ENCODE measurements around the gene MFSD6. TPM values are rescaled to one million over a fixed set of nuclear protein-coding genes. Genes with fewer than 3 reads are reported as not detected.

The MFSD6 gene
- polyA plus RNA-seq, 1 of the 3 experiments (the other 2 are of a cell fraction), result 15.1 TPM

DNA sequence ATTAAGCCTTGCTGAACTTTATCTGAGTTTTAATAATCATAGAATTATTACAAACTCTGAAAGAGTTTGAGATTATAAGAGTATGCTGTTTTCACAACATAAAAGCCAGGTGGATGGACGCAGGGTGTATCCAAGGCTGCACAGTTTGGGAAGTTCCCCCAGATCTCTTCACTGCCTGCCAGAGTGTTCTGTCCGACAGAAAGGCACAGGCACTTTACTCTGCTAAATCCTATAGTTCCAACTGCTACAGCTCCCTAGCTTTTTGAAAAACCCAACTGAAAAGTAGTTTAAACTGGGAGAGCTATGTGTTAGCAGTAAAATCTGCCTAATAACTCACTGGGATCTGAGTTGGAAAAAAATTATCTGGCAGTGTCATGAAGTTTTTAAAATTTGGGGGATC, 38.0 kb downstream of the MFSD6 start:
- Histone ChIP-seq H3K9me3 (no peaks in the 10 kb centered on the region), H3K4me3 (ENCODE audit: low read depth in 2 of 2, low read length in 1 of 2) (no peak overlapping the region), H3K79me2 (ENCODE audit: insufficient read depth) (no peaks in the 10 kb centered on the region), H3K4me2 (no peak overlapping the region), H4K20me1 (ENCODE audit: insufficient read depth) (no peaks in the 10 kb centered on the region), H3F3A (replicated peaks; ENCODE audit: insufficient read depth) (no peaks in the 10 kb centered on the region), H3K9me2 (no peaks in the 10 kb centered on the region), H3K9ac (no peak overlapping the region), H3K27ac (ENCODE audit: low read depth in 2 of 2, low read length in 1 of 2) (no peak overlapping the region; a peak in 1 of 4 replicates), H3K36me3 (replicated peaks in 1 of 2; ENCODE audit: control insufficient read depth in 1 of 2, insufficient read depth in 2 of 2, low read length in 1 of 2) (no peaks in the 10 kb centered on the region), H2AFZ (ENCODE audit: low read depth) (no peak overlapping the region), H3K4me1 (ENCODE audit: control insufficient read depth in 1 of 2, insufficient read depth in 2 of 2, low read depth in 1 of 2, low read length in 1 of 2) (peaks cover 1 to 25% of the 10 kb centered on the region in 2 experiments; a peak in 2 of 4 replicates), H3K27me3 (ENCODE audit: insufficient read depth) (no peaks in the 10 kb centered on the region)
- TF ChIP-seq NFIC (IDR thresholded peaks at IDR 0.05; ENCODE audit: borderline replicate concordance), result no peak
- no peak for TF ChIP-seq MEF2A (IDR thresholded peaks at IDR 0.05; ENCODE audit: borderline replicate concordance, low read depth)
- no peak for TF ChIP-seq CTCF (IDR thresholded peaks at IDR 0.05)
- no peak for TF ChIP-seq ELF1 (IDR thresholded peaks at IDR 0.05)
- TF ChIP-seq, protein P1, sequence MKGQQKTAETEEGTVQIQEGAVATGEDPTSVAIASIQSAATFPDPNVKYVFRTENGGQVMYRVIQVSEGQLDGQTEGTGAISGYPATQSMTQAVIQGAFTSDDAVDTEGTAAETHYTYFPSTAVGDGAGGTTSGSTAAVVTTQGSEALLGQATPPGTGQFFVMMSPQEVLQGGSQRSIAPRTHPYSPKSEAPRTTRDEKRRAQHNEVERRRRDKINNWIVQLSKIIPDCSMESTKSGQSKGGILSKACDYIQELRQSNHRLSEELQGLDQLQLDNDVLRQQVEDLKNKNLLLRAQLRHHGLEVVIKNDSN (IDR thresholded peaks at IDR 0.05; ENCODE audit: borderline replicate concordance, low read depth), result no peak
- TF ChIP-seq ZBTB33 (IDR thresholded peaks at IDR 0.05; ENCODE audit: borderline replicate concordance, low read depth), result no peak
- TF ChIP-seq JUND (IDR thresholded peaks at IDR 0.05), result no peak
- no peak for TF ChIP-seq RFX5 (IDR thresholded peaks at IDR 0.05; ENCODE audit: low read length)
- TF ChIP-seq FOXM1 (IDR thresholded peaks at IDR 0.05; ENCODE audit: low read depth), result no peak
- no peak for TF ChIP-seq IRF3 (IDR thresholded peaks at IDR 0.05; ENCODE audit: low read depth, low read length)
- TF ChIP-seq GABPA (IDR thresholded peaks at IDR 0.05; ENCODE audit: low read depth), result no peak
- TF ChIP-seq TEAD4 (IDR thresholded peaks at IDR 0.05; ENCODE audit: borderline replicate concordance, insufficient read depth), result no peak
- no peak for TF ChIP-seq CHD2 (IDR thresholded peaks at IDR 0.05; ENCODE audit: low read length, partially characterized antibody)
- TF ChIP-seq EZH2phosphoT487 (IDR thresholded peaks at IDR 0.05; ENCODE audit: borderline replicate concordance, low read depth), result no peak
- no peak for TF ChIP-seq RCOR1 (IDR thresholded peaks at IDR 0.05; ENCODE audit: low read length)
- TF ChIP-seq SMC3 (IDR thresholded peaks at IDR 0.05; ENCODE audit: low read depth, low read length), result no peak
- POLR2A ChIA-PET, result no interaction called here
- DNase-seq, result no peak
- 97% methylated on average over 2 of the region's 2 CpGs for WGBS (ENCODE audit: low lambda C conversion rate)
- CTCF ChIA-PET, result interaction anchor here (1.4 to 1.6 kb wide), 2 partner anchors 65 to 358 kb away, joined by 4 read pairs; no protein-coding TSS in a partner anchor
